Suprapubic skin (tissue), 3 donors: ENCODE measurements around the gene PARK7.

Experiments used
- EP300 ChIP-seq: sonication (generic); formaldehyde crosslinking; IDR thresholded peaks from one replicate; pipeline ENCODE4 v1.6.1; 2017; ENCODE audit warnings: antibody characterized with exemption
- POLR2A ChIP-seq, 2 donors: fragments of 450-650 bp; IDR thresholded peaks; one replicate each; pipeline ENCODE4 v1.6.1; 2017; ENCODE audit warnings: antibody characterized with exemption in 2 of 2, mild to moderate bottlenecking in 2 of 2, moderate library complexity in 2 of 2
- TF ChIP-seq, protein P1 (sequence below), 2 donors: fragments of 200-600 bp in 1 of 2; fragments of 450-650 bp in 1 of 2; sonication (generic) in 1 of 2; IDR thresholded peaks; one replicate each; pipeline ENCODE4 v1.5.1; 2016 to 2019; ENCODE audit warnings: antibody characterized with exemption in 2 of 2, mild to moderate bottlenecking in 1 of 2, moderate library complexity in 1 of 2

DNA sequence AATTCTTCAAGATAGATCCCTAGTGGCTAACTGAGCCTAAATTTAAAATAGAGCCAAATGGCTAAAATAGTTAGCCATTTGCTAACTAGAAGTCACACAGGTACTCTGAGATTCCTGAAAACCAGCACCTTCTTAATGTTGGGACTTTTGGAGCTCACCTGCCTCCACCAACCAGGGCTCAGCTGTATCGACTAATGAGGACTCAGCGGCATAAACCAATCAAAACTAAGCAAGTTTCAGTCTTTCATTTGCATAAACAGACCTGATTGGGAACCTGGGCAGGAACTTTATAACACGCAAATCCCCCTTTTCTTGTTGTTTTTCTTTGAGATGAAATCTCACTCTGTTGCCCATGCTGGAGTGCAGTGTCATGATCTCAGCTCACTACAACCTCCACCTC lies 49.4 kb upstream of the PARK7 start:
- TF ChIP-seq POLR2A (IDR thresholded peaks at IDR 0.05) (no peak), EP300 (no peak)
- TF ChIP-seq, protein P1, sequence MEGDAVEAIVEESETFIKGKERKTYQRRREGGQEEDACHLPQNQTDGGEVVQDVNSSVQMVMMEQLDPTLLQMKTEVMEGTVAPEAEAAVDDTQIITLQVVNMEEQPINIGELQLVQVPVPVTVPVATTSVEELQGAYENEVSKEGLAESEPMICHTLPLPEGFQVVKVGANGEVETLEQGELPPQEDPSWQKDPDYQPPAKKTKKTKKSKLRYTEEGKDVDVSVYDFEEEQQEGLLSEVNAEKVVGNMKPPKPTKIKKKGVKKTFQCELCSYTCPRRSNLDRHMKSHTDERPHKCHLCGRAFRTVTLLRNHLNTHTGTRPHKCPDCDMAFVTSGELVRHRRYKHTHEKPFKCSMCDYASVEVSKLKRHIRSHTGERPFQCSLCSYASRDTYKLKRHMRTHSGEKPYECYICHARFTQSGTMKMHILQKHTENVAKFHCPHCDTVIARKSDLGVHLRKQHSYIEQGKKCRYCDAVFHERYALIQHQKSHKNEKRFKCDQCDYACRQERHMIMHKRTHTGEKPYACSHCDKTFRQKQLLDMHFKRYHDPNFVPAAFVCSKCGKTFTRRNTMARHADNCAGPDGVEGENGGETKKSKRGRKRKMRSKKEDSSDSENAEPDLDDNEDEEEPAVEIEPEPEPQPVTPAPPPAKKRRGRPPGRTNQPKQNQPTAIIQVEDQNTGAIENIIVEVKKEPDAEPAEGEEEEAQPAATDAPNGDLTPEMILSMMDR (IDR thresholded peaks at IDR 0.05), result no peak
